GM21529 (cell line): ENCODE data around the gene GLI2.

Experiments used
- ATAC-seq: cut with Tn5 transposase; IDR thresholded peaks from one replicate; pipeline ENCODE4 v1.9.1; 2021; ENCODE audit not compliant: unreplicated experiment

GLI2 gene

DNA sequence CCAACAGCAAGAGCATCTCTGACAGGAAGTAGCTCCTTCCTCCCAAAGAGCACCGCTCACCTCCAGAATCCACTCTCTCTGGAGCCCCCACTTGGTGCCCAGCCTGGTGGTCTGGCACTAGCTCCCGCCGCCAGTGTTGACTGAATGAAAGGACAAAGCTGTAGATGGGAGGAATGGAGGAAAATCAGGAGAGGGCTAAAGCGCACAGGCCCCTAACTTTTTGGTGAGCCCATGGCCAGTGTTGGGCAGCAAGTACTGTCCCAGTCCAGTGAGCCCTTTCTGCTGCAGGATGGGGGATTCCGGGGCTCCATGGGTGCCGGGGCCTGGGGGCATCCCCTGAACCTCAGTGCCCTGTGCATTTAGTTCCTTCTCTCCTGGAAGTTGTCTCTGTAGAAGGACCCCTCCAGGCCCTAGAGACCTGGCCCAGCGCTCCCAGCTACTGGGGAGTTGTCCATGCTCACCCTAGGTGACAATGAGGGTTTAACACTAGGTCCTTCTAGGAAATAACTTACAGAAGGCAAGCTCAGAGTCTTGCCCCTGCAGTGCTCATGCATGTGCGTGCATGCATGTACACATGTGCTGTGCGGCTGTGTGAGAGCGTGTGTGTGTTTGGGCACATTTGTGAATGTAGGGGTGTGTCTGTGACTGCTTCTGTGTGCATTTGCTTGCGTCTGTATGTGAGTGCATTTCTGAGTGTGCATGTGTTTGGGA is 33.6 kb downstream of the GLI2 start:
- ATAC-seq, result no peak

GRCh38 chr2:120769787-120770120 is 34.1 kb downstream of the GLI2 start:
- ATAC-seq, result no peak

GRCh38 chr2:120770176-120770575 is 34.5 kb downstream of the GLI2 start:
- no peak for ATAC-seq

DNA sequence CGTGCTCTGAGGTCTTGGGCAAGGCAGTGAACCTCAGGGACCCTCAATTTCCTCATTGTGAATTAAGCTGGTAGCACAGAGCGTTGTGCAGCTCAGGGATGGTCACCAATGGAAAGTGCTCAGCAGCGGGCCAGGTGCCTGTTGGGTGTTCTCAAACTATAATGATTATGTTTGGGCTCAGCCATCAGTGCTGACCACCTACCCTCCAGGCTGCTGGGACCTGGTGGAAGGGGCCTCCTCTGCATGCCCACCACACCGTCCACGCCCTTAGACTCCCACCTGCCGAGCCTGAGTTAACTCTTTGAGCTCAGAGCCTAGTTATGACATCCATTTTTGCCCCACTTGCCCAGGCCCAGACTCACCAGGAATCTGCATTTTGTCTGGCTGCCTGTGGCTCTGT is 35.0 kb downstream of the GLI2 start:
- no peak for ATAC-seq

DNA sequence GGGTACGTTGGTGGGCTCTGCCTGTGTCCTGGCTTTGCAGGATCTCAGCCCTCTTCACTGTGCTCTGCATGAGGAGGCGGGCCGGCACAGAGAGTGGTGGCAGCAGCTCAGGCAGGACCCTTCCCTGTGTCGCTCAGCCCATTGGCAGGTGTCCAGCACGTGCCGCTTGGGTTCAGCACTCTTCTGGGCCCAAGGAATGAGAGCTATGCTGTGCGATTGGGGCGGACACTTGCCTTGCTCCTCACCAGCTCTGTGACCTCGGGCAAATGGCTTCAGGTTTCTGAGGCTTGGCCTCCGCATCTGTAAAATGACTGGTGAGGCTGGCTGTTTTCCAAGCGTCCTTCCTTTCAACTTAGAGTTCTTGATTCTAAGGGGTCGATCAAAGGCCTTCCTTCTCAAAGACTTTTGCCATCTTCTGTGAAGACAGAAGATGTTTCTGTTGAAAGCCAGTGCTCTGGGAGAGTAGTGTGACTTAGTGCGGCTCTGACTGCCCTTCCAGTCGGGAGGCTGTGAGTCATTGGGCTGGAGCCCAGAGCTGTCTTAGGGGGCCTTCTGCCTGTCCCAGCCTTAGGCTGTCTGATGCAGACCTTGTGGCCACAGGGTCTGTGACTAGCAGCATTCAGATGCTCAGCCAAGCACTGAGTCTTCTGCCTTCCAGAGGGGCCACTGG is 35.6 kb downstream of the GLI2 start:
- ATAC-seq, result no peak

DNA sequence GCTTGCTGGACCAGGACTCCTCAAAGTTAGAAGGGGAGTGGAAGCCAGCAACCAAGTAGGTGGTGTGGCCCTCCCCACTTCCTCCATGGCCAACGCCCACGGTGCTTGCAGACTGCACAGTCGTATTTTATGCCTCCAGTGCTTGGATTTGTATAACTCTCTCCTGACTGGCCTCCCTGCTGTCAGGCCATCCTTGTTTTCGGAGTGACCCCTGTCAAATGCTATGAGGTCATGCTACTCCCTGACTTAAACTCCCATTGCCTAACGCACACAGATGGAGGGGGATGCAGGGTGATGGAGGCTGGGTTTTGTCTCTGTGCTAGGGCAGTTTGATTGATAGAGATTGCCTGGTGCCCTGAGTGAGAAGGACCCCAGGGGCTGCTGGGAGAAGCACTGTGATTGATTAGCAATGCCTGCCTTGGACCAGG is 36.1 kb downstream of the GLI2 start:
- ATAC-seq, result no peak

- no peak for ATAC-seq
Measured at GRCh38 chr2:120772261-120772660, 36.6 kb downstream of the GLI2 start.

- no peak for ATAC-seq
Measured at GRCh38 chr2:120773186-120773800, 37.6 kb downstream of the GLI2 start.

DNA sequence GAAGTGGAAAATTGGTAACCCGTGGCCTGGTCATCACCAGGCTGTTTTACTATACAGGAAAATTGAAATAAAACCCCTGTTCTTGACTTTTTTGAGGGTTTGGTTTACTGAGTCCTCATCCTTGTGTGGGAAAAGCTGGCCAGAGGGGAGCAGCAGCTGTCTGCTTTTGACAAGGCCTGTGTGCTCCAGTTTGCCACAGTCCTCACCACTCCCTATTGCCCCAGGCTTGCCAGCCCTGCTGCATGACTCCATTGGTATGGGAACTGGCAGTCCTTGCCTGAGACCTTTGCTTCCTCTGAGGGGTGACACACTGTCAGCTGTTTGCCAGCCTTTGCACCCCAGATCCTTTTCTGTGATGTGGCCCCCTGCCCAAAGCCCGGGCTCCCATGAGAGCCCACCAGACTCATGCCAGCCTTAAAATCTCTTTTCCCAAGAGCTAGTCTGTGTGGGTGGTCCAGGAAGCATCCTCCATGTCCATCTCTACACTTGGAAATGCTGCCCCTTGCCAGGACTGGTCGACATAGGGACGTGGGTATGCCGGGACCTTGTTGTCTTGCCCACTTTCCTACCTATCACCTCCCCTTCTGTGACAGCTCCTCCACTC is 39.0 kb downstream of the GLI2 start:
- no peak for ATAC-seq

DNA sequence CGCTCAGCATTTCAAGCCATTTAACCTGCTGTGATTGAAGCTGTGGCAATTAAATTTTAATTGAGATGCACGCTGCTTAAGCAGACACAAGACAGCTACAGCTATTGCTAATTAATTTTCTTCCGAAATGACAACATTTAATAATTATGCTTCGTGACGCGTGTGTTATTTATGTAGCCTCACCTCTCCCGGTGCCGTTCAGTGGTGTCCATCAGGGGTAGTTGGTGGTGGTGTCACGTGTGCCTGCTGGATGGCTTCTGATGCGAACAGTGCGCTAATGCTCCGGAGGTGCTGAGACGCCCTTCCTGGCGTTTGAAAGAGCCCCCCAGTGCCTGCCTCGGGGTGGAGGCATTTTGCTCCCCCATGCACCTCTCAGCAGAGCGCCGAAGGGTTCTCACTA is 39.5 kb downstream of the GLI2 start:
- ATAC-seq, result no peak

DNA sequence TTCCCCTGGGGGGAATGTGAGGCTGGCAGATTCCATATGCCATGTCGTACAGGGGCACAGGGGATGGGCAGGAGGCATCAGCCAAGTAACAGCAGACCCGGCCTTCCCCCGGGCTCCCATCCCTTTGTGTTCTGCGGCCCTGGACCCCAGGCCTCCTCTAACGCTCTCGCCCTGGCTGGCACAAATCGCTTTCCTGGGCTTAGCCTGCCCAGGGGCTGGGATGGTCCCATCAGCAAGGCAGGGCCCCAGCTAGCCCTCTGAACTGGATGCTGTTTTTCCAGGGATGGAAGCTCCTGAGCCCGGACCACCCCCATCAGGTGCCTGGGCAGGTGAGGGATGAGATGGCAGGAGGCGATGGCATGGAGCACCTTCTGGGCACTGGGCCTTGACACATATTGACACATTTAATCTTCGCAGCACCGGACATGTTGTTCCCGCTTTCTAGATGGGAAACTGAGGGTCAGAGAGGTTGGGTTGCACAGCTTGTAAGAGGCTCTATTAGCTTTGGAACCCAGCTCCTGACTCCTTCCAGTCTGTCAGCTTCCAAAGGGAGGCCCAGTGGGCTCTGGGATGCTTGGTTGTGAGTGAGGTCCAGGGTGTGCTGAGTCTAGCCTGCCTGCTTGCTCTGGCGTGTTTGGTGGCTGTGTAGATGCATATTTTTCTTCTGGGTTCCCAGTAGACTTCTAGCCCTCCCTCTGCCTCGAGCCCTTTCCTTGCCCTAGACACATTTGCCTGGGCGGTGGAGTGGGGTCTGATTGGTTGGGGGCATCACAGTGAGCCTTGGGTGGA is 40.3 kb downstream of the GLI2 start:
- no peak for ATAC-seq

DNA sequence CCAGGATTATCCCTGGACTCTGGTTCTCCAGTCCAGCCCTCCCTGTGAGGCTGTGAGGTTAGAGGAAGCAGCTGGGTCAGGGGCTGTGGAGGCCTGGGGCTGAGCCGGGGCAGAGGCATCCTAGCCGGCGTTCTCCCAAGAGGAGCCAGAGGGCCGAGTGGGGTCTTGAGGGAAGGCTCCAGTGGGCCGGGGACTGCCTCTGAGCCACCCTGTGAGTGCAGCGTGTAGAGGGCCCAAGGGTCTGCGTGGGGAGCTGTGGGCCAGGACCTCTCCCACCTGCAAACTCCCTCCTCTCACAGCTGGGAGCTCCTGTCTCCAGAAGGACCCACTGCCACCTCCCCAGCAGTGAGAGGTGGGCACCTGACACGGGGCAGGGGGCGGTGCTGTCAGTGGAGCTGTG is 41.0 kb downstream of the GLI2 start:
- ATAC-seq, result no peak

DNA sequence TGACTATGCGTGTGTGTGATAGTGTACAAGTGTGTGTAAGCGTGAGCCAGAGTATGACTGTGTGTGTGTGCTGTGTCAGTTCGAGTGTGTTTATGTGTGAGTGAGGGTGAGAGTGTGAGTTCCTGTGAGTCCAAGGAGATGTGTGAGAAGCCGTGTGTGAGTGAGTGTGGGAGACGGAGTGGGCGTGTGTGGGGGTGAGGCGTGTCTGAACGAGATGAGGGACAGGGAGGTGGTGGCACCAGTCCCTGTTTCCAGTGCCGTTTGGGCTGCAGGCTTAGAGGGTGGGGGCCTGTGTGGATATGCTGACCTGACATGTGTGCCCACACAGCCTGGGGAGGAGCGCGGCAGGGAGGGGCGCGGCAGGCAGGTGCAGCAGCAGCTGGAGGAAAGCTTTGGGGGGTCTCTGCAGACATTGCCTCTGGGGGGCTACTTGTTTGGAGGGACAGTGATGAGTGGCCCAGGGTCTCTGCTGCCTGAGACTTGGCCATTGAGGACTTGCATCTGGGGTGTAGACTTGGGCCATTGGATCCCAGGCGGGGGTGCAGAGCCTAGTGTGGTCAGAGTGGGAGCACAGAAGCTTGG is 41.6 kb downstream of the GLI2 start:
- ATAC-seq, result no peak

- no peak for ATAC-seq
Measured at GRCh38 chr2:120777787-120778186, 42.1 kb downstream of the GLI2 start.

DNA sequence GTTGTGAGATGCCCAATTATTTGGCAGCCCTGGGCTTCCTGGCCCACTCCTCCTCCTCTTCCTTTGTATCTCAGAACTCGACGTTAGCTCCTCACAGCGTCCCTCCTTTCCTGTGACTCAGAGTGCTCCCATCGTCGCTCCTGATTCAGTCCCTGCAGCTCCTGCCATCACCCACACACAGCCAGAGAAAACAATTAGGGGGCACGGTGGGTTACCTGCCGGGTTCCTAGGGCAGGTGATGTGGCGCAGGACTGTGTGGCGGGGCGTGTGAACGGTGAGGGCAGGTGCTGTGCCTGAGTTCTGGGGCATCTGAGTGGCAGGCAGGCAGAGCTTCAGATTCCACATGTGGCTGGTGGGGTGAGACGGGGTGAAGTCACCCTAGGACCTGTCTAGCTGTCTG is 42.6 kb downstream of the GLI2 start:
- ATAC-seq, result no peak

- no peak for ATAC-seq
Measured at GRCh38 chr2:120779781-120780283, 44.2 kb downstream of the GLI2 start.

GRCh38 chr2:120780402-120780801 is 44.7 kb downstream of the GLI2 start:
- no peak for ATAC-seq

DNA sequence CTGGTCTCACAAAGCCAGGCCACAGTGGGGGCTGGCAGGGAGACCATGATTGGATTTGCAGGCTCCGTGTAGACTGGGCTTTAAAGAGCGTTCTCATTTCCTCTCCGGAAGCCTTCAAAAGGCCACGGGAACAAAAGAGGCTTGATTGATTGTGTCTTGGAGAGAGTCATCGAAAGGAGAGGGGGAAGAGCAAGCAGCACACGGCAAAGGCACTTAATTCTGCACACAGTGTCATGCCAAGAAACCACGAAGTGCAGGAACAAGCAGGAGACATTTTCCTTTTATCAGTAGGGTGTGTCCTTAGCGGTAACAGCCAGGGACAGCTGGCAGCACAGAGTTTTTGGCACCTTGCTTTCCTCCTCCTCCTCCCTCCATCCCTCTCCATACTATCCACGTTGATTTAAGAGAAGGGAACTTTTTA is 47.7 kb downstream of the GLI2 start:
- ATAC-seq, result no peak

GRCh38 chr2:120783969-120784372 is 48.3 kb downstream of the GLI2 start:
- no peak for ATAC-seq
